Myocyte (in vitro differentiated cells): ENCODE measurements around the gene ZNF121. TPM values are rescaled to one million over a fixed set of nuclear protein-coding genes. Genes with fewer than 3 reads are reported as not detected.

Source experiments
- DNase-seq: peaks from one replicate; pipeline ENCODE4 v3.0.0-alpha.2; 2012; ENCODE audit warnings: low read depth
- total RNA-seq: library from RNA; depleted of rRNA; stranded (reverse); fragments of >200 nt; gene quantifications from 2 replicates; pipeline ENCODE4 v1.2.3, GENCODE V29; 2014

ZNF121 gene
- total RNA-seq, 1 donor from 2014 or later, result 39.0 TPM

DNA sequence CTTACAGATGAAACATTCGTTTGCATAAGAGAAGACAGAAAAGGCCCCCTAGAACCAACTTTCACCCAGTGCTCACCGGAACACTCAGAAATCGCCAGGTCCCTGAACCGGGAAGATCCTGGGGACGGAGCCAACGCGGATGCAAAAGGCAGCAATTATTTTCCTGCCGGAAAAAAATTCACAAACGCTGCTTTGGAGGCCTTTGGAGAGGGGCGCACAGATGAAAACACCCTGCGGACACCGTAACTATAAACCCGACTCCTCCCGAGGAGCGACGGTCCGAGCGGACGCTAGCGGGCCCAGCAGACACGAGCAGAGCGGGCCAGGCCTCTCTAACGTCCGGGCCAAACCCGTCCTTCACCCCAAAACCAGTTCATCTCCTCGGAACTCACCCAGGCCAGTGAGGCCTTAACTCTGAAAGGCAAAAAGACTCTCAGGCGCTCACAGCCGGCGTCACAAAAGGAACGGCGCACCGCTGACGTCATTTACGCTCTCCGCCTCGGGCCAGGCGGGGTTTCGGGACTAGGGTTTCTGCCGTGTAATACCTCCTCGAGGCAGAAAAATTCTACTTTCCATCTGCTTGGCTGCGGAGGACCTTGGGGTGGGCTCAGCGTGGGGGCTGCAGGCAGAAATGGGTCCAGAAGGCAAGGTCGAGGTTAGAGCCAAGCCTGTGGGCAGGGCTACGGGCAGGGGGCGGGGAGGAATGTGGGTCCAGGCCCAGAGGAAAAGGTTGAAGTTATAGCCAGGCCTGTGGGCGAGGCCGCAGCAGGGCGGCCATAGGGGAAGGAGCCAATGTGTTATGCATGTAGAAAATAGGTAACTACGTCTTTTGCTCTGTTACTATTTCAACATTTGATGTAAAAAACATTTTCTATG, 45.9 kb downstream of the ZNF121 start, which contains the start of gene ZNF426:
Gene ZNF426 (minus strand): TSS at position 463 of the 876 bp plus-strand sequence. CDS start 2,413 bp downstream, outside the sequence.
- peak; percentile 92 for DNase-seq

DNA sequence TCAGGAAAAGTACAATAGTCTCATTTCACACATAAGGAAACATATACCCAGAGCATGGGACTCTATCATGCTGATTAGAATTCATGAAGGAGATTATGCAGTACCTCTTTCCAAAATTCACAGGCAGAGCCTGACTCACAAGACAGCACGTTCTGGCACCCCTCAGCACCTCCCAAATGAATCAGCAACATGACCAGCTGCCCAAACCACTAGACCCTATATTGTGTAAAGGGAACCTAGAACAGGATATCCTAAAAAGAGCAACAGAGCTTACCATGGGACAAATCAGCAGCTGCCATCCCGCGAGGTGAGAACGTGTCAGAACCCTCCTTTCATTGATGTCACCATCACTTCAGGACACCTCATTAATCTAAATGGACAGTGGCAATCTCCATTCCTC, 48.4 kb downstream of the ZNF121 start:
- DNase-seq, result peak; percentile 14

DNA sequence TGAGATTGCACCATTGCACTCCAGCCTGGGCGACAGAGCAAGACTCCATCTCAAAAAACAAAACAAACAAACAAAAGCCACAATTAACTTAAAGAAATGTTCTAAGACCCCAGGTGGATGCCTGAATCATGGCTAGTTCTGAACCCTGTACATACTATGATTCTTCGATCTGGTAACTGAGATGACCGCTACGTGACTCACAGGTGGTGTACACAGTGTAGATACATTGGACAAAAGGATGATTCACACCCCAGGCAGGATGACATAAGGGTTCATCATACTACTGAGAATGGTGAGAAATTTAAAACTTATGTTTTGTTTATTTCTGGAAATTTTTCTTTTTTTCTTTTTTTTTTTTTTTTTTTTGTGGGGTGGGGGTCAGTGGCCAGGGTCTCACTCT, 52.4 kb downstream of the ZNF121 start:
- no peak for DNase-seq

GRCh38 chr19:9528757-9529336, 55.5 kb downstream of the ZNF121 start:
- DNase-seq, result no peak

DNA sequence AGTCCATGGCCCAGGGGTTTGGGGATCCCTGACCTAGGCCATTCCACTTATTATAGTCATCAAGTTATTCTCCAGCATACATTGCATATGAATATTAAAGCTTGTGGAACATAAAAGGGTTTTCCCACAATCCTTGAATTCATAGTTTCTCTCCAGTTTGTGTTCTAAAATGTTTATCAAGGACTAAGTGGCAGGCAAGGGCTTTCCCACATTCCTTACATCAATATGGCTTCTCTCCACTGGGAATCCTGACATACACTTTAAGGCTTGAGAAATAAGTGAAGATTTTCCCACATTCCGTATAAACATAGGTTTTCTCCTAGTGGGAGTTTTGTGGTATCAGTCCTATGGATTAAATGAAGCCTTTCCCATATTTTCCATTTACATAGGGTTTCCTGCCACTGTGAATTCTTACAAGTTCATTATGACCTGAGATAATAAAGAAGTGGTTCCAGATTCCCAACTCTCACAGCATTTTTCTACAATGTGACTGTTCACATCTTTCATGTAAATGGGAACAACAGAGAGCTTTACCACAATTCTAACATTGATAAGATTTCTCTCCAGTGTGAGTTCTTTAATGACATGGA, 60.3 kb downstream of the ZNF121 start:
- peak; percentile 3 for DNase-seq

Other genes with a start within 250 kb of the ZNF121 start
- 1.7 and 1.8 TPM in 2 replicates for gene ZNF177, start 221.5 kb downstream of the ZNF121 start, total RNA-seq
- gene ZNF266, start 148.9 kb downstream of the ZNF121 start, total RNA-seq, result 15.2 and 29.9 TPM in 2 replicates
- not detected in 2 replicates for gene ZNF560, start 85.9 kb downstream of the ZNF121 start, total RNA-seq
- 13.7 and 18.0 TPM in 2 replicates for gene ZNF426, start 45.9 kb downstream of the ZNF121 start, total RNA-seq
- 32.9 and 55.2 TPM in 2 replicates for gene ZNF561, start 36.7 kb upstream of the ZNF121 start, total RNA-seq
- gene ZNF562, start 90.6 kb upstream of the ZNF121 start, total RNA-seq, result 21.3 and 21.8 TPM in 2 replicates
- 6.5 and 8.8 TPM in 2 replicates for gene ZNF846, start 184.2 kb upstream of the ZNF121 start, total RNA-seq
- gene FBXL12, start 234.6 kb upstream of the ZNF121 start, total RNA-seq, result 21.1 and 25.4 TPM in 2 replicates
- gene UBL5, start 243.4 kb upstream of the ZNF121 start, total RNA-seq, result 417 and 480 TPM in 2 replicates